Left hindlimb (tissue), 1 donor: ENCODE results near the gene OXGR1.
"Not testable (repeated sequence)": the region's sequence is repeated elsewhere in the genome, so short reads cannot be mapped to it uniquely, and the experiment has no call there.

ENCODE experiments used
- DNase-seq: peaks from one replicate; pipeline ENCODE4 v3.0.0-alpha.2; 2018

Gene OXGR1

GRCh38 chr13:97004886-97005285 lies 10.6 kb upstream of the OXGR1 start:
- no peak for DNase-seq

- no peak for DNase-seq
Measured at GRCh38 chr13:97004096-97004876, 10.0 kb upstream of the OXGR1 start.

DNA sequence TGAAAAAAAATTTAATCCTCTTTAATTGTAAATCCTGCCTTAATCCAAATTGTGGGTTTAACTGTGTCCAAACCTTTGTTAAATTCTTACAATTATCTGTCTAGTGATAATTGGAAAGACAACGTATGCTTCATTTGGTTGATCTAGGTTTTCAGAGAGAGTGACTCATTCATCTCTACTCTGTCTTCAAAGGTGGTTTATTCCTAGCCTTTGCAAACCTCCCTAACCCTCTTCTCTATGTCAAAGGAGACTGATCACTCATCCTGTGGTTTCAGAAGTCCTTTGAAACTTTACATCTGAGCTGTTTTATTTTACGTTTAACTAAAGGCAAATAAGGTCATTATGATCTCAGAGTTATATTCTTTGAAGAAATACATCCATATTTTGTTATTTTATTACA lies 8.8 kb upstream of the OXGR1 start:
- no peak for DNase-seq

DNA sequence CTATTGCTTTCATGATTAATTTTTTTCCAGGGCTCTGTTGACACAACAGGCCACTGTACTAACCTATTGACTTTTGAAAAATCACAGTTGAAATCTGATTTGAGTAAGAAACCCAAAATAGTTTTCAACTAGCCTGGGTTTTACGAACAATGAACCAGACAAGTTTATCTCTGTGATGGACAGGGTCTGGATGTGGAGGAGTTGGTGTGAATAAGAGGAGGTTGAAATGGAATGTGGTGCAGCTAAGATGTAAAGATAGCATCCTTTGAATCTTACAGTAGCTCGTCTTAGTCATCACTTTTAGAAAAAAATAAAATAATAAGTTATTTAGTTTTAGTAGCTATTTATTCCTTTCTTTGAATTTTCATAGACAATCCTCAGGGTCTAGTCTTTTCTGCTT lies 8.3 kb upstream of the OXGR1 start:
- DNase-seq = no peak

DNA sequence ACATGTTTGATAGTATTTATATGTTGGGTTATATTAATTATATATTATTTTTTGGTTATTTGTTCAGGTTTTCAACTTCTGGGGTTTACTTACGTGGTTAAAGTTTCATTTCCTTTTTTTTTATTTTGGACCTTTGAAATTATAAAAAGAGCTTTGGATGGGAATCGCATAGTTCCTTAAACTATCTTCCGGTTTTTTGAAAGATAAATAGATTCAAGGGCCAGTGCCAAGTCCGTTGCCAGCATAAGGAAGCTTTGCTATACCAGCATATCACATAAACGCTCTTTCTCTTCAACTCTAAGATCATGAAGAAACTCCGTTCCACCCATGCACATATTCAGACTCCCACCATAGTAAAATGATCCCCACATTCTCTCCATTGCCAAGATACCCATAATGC lies 7.4 kb upstream of the OXGR1 start:
- no peak for DNase-seq

GRCh38 chr13:97000295-97000925 lies 6.1 kb upstream of the OXGR1 start:
- no peak for DNase-seq

GRCh38 chr13:96999091-96999490 lies 4.8 kb upstream of the OXGR1 start:
- no peak for DNase-seq

DNA sequence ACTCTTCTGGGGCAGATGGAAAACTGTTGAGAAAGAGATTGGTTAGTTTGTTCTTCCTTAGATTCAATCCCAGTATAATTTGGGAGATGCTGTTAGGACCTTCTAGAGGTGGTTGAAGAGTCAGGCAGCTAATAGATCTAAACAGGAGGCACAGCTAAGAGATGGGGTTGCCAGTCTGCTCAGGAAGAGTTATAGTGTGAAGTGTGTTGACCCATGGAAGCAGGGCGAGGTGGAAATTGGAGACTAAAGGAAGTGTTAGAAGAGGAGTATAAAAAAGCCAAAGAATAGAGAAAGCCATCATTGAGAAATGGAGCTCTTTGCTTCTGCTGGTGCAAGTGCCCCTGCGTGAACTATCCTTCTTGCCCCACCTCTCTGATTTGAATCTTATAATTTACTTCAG lies 3.8 kb upstream of the OXGR1 start:
- no peak for DNase-seq

GRCh38 chr13:96996886-96997285 lies 2.6 kb upstream of the OXGR1 start:
- no peak for DNase-seq

- DNase-seq = no peak
Measured at GRCh38 chr13:96996107-96996506, 1.8 kb upstream of the OXGR1 start.

GRCh38 chr13:96994858-96995243 lies 575 bp upstream of the OXGR1 start:
- no peak for DNase-seq

GRCh38 chr13:96993634-96994016 lies 651 bp downstream of the OXGR1 start:
- DNase-seq = peak; percentile 45

DNA sequence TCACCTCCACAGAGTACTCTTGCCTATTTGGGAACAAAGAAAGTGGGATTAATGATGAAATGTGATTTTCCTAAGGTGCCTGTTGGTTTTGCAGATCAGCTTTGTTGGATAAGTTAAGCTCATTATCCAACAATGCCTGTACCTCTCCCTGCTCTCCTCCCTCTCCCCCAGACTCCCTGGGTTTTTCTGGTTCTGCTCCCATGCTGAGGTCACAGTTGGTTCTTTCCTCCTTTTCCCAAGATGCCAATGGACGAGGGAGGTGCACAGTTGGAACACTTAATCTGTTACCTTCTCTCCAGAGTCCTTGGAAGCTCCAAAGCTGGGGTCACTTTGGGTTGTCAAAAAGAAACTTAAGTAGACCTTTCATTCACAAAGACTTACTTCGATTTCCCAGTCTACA lies 1.6 kb downstream of the OXGR1 start:
- no peak for DNase-seq

- DNase-seq = no peak
Measured at GRCh38 chr13:96991072-96991471, 3.2 kb downstream of the OXGR1 start.

DNA sequence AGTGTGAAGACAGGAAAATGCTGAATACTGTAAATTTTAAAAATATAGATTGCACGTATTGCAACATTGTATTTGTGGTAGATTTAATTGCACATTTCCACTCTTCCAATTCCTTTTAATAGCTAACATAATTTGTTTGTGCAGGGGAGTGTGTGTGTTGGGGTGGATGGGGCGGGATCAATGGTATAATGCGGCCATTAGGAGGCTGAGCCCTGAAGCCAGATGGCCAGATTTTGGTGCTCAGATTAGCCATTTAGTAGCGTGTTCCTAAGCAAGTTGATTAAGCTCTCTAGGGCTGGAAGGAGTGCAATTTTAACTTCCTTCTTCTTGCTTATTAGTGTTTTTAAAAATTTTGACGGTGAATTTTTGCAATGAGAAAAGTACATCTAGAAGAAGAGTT lies 5.8 kb downstream of the OXGR1 start:
- no peak for DNase-seq

GRCh38 chr13:96984051-96984508 lies 10.2 kb downstream of the OXGR1 start:
- DNase-seq = peak; percentile 30

DNA sequence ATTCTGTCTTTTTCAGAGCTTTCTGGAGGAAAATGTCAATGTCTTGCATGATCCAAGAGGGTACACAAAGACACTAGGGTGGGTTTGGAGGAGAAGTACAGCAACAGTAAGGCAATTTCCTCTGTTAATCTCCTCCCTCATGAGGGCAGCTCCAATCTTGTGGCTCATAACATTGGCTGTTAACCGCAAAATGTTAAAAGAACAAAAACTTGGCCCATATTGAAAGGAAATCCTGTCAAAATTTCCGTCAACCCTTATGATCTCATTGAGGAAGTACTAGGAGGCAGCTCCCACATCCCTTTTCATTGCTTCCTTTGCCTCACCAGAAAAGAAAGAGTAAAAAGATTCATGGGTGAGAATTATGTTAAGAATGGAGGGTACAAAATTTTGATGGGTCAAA lies 11.6 kb downstream of the OXGR1 start:
- no peak for DNase-seq

GRCh38 chr13:96979861-96980260 lies 14.4 kb downstream of the OXGR1 start:
- DNase-seq = not testable (repeated sequence)

DNA sequence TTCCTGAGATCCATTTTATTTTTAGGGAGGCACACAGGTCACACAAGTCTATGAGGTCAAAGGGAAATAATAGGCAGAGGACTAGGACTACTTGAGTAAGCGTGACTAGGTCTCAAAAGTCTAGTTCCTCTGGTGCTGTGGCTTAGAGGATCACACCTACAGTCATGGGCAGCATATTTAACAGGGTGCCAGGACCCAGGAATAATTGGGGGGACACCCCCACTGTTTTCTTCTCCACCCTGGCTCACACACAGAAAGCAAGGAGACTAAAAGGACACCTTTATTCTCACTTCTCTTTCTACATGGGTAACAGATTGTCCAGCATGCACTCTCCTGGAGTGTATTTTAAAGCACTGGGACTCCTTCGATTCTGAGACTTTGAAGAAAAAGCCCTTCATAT lies 26.2 kb downstream of the OXGR1 start:
- DNase-seq = no peak

GRCh38 chr13:96967248-96967745 lies 27.0 kb downstream of the OXGR1 start:
- no peak for DNase-seq

GRCh38 chr13:96966415-96967102 lies 27.7 kb downstream of the OXGR1 start:
- DNase-seq = no peak

- DNase-seq = no peak
Measured at GRCh38 chr13:96963786-96964475, 30.3 kb downstream of the OXGR1 start.

DNA sequence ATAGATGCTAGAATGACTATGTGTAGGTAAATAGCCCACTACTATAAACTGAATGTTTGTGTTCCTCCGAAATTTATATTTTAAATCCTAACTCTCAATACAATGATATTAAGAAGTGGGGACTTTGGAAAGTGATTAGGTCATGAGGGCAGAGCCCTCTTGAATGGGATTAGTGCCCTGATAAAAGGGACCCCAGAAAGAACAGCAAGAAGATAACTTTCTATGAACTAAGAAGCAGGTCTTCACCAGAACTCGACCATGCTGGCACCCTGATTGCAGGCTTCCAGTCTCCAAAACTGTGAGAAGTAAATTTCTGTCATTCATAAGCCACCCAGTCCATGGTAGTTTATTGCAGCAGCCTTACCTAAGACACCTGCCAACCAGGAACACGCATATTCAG lies 33.9 kb downstream of the OXGR1 start:
- DNase-seq = no peak
